Activated CD4-positive, alpha-beta memory T cell treated with anti-CD3 and anti-CD28 coated beads for 36 hours (primary cell): ENCODE measurements around the gene KAZN. TPM values are rescaled to one million over a fixed set of nuclear protein-coding genes. Genes with fewer than 3 reads are reported as not detected.

ENCODE experiments used
- CTCF ChIA-PET: fragments of 350-600 bp; sonication (Branson Sonifier 250); formaldehyde crosslinking; loops from one replicate; lab custom pipeline; 2021; ENCODE audit warnings: antibody characterized with exemption, inconsistent platforms; lab: Charles Lee
- POLR2A ChIA-PET: fragments of 350-600 bp; sonication (Branson Sonifier 250); formaldehyde crosslinking; loops from one replicate; lab custom pipeline; 2021; ENCODE audit warnings: antibody characterized with exemption; lab: Charles Lee
- DNase-seq: peaks from one replicate; pipeline ENCODE4 v3.0.0-alpha.2; 2020
- H3K27ac Mint-ChIP-seq: one replicate; pipeline ENCODE4 v1.8.0; 2021; ENCODE audit warnings: mixed read lengths
- H3K27me3 Mint-ChIP-seq: one replicate; pipeline ENCODE4 v1.8.0; 2021; ENCODE audit warnings: mixed read lengths
- H3K36me3 Mint-ChIP-seq: one replicate; pipeline ENCODE4 v1.8.0; 2021; ENCODE audit warnings: mixed read lengths
- H3K4me1 Mint-ChIP-seq: one replicate; pipeline ENCODE4 v1.8.0; 2021; ENCODE audit warnings: low read depth, mixed read lengths
- H3K4me3 Mint-ChIP-seq: one replicate; pipeline ENCODE4 v1.8.0; 2021; ENCODE audit warnings: mild to moderate bottlenecking, mixed read lengths
- H3K9me3 Mint-ChIP-seq: one replicate; pipeline ENCODE4 v1.8.0; 2021; ENCODE audit warnings: mixed read lengths
- intact Hi-C: fragments of 100-400 bp; cut with micrococcal nuclease; formaldehyde crosslinking; loops from one replicate; pipeline ENCODE4 v1.15.1; 2023
- total RNA-seq, 2 experiments: library from RNA; stranded (reverse); gene quantifications; one replicate each; pipeline ENCODE4 v1.2.3, GENCODE V29; 2021

The KAZN gene
- total RNA-seq, 2 experiments from 2014 or later = 0.31 to 0.33 TPM

DNA sequence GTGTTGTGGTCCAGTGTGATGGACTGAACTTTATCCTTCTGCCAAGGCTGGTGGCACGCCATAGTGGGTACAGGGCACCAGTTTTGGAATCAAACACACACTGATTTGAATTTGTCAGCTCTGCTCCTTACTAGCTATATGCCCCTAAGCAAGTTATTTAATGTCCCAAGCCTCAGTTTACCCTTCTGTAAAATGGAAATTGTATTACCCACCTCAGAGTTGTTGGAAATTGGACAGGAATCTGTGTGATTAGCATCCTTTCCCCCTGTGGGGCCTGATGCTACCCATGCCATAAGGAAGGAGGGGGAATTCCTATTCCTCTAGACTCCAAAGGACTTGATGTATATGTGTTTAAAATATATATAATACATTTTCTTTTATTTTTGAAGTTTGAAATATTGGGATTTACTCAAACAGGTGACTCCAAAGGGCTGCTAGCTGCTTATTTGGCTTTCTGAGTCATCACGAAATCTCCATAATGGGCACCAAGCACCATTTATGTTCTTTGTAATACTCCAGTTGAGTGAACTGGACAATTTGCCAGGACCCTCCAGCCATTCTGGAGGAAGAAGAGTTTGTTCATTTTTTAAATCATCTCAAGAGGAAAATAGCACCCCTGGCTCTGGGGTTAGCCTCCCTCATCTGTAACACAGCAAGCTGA is 330.5 kb downstream of the KAZN start:
- ChIA-PET POLR2A (no interaction called here), CTCF (no interaction called here)
- peaks cover 30% of the 10 kb centered on the region for H3K27me3 Mint-ChIP-seq
- H3K27ac Mint-ChIP-seq = no peak overlapping the region
- H3K9me3 Mint-ChIP-seq = no peaks in the 10 kb centered on the region
- intact Hi-C loops = no loop called here
- DNase-seq = no peak
- peaks cover 3% of the 10 kb centered on the region for H3K4me1 Mint-ChIP-seq
- H3K36me3 Mint-ChIP-seq = no peaks in the 10 kb centered on the region
- no peak overlapping the region for H3K4me3 Mint-ChIP-seq

DNA sequence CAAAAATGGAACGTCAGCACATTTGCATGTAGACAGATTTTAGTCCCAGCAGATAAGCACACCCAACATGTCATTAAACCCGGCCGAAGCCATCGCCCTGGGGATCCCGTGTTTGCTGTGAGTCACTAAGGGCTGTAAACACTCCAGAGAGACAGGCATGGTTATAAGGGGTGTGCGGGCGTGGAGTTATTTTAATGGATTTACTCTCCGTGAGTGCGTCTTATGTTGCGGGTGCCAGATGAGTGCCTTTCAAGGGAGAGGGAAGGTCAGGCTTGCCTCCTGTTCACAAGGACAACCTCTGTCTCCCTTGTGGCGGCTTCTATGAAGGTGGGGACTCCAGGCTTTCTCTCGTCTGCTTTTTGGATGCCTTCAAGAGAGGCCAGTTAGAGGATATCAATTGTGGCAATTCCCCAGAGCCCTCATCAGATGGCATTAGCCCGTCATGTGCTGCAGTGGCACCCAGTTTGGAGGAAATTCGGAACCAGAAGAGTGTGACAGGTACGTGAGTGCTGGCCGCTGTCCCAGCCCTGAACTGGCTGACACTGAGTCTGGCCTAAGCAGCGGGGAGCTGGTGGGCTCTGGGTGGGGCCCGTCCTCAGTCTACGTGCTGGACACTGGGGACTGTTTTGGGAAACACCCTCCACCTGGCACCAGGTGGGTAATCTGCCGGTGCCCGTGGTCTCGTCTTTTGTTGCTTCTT is 331.2 kb downstream of the KAZN start:
- Mint-ChIP-seq H3K4me1 (peaks cover 3% of the 10 kb centered on the region), H3K27me3 (peaks cover 30% of the 10 kb centered on the region), H3K27ac (no peak overlapping the region), H3K9me3 (no peaks in the 10 kb centered on the region), H3K36me3 (no peaks in the 10 kb centered on the region), H3K4me3 (no peak overlapping the region)
- intact Hi-C loops = no loop called here
- ChIA-PET POLR2A (no interaction called here), CTCF (no interaction called here)
- no peak for DNase-seq

DNA sequence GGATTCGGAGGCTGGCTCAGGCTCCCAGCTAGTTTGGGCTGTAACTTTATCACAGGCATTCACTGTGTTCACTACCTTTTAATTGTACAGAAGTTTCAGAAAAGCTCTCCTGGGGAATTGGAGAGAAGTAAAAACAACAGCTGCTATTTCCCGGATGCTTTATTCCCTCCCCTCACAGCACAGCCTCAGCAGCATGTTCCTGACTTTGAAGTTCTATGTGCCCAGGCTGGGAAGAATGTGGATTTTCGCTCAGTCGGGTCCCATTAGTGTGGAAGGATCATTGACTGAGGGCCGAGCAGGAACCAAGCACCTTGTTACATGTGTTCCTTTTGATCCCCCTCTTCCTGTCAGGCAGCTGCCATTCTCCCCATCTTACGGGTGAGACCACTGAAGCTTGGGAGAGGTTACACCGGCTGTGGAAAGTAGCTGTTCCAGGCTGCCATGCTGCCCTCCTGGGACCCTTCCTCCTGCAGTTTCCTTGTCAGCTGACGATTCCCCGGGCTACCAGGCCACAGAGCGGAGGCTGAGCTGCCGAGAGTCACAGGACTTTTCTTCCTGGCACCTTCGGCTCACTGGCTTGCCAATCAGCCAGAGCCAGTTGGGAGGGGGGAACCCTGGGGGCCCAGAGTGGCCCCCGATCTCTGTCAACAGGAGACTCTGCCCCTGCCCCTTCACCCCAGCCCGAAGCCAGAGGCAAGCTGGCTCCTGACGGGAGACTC is 331.9 kb downstream of the KAZN start:
- Mint-ChIP-seq H3K36me3 (no peaks in the 10 kb centered on the region), H3K27me3 (peaks cover 25% of the 10 kb centered on the region), H3K9me3 (no peaks in the 10 kb centered on the region), H3K4me1 (no peaks in the 10 kb centered on the region), H3K27ac (no peak overlapping the region), H3K4me3 (no peak overlapping the region)
- intact Hi-C loops = no loop called here
- ChIA-PET POLR2A (no interaction called here), CTCF (no interaction called here)
- DNase-seq = no peak

DNA sequence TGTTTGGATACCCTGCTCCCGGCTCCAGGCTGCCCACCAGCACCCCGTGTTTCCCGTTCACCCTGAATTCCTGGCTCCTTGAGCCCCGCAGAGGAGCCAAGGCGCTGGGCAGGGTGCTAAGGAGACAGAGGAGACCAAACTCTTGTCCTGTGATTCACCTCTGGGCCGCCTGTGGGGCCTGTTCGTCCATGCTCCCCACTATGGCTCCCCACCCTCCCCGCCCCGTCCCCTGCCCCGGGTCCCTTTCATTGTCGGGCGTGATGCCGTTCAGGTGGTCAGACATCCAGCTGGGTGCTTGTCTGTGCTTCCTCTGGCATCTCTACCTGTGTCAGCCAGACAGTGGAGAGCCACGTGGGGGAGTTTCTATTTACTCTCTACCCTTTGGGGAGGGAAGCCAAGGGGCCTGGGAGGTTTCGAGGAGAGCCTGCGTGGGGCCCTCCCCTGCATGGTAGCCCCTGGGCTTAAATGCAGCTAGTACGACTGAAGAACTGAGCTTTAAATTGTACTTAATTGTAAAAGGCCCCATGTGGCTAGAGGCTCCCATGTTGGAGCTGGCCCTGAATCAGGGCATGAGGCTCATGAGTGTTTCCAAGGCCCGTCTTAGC is 333.7 kb downstream of the KAZN start:
- Mint-ChIP-seq H3K36me3 (no peaks in the 10 kb centered on the region), H3K27me3 (peaks cover 9% of the 10 kb centered on the region), H3K4me1 (no peaks in the 10 kb centered on the region), H3K9me3 (no peaks in the 10 kb centered on the region), H3K27ac (no peak overlapping the region), H3K4me3 (no peak overlapping the region)
- ChIA-PET CTCF (no interaction called here), POLR2A (no interaction called here)
- intact Hi-C loops = no loop called here
- DNase-seq = no peak

DNA sequence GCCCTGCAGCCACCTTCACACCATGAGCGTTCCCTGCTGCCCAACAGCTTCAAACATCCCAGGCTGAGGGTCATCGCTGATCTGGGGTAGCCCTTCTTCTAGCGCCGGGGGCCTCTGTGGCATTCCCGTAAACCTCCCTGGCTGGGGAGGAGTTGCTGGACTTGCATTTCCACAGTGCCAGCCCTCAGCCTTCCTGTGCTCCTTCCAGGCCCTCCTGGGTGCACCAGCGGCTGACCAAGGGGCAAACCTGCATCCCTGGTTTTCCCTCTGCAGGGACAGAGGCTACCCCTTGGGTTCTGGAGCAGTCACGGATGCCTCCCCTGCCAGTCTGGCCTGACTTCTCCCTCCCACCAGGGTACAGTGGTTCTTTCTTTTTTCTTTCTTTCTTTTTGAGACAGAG is 336.4 kb downstream of the KAZN start:
- intact Hi-C loops = no loop called here
- no peak overlapping the region for H3K4me3 Mint-ChIP-seq
- no peaks in the 10 kb centered on the region for H3K4me1 Mint-ChIP-seq
- H3K9me3 Mint-ChIP-seq = no peaks in the 10 kb centered on the region
- H3K27me3 Mint-ChIP-seq = no peaks in the 10 kb centered on the region
- POLR2A ChIA-PET = no interaction called here
- no peak for DNase-seq
- CTCF ChIA-PET = no interaction called here
- H3K36me3 Mint-ChIP-seq = no peaks in the 10 kb centered on the region
- H3K27ac Mint-ChIP-seq = no peak overlapping the region

DNA sequence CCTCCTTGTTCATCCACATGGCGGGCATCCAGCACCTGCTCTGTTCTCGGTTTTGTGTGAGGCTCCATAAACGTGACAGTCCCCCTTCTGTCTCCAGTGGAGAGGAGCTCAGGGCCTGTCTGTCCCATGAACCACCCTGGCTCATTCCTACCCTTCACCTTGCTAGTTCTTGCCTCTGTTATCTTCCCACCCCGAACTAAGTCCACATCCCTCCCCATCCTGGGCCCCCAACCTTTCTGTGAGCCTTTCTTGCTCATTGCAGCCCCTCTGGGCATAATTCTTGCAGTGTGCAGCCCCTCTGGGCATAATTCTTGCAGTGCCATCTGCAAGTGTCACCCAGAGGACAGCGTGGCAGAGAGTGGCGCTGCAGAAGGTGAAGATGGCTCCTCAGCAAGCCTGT is 338.3 kb downstream of the KAZN start:
- no peaks in the 10 kb centered on the region for H3K4me1 Mint-ChIP-seq
- no peak overlapping the region for H3K4me3 Mint-ChIP-seq
- no peak overlapping the region for H3K27ac Mint-ChIP-seq
- H3K9me3 Mint-ChIP-seq = no peaks in the 10 kb centered on the region
- POLR2A ChIA-PET = no interaction called here
- no peaks in the 10 kb centered on the region for H3K36me3 Mint-ChIP-seq
- no peak for DNase-seq
- intact Hi-C loops = no loop called here
- CTCF ChIA-PET = no interaction called here
- no peaks in the 10 kb centered on the region for H3K27me3 Mint-ChIP-seq

DNA sequence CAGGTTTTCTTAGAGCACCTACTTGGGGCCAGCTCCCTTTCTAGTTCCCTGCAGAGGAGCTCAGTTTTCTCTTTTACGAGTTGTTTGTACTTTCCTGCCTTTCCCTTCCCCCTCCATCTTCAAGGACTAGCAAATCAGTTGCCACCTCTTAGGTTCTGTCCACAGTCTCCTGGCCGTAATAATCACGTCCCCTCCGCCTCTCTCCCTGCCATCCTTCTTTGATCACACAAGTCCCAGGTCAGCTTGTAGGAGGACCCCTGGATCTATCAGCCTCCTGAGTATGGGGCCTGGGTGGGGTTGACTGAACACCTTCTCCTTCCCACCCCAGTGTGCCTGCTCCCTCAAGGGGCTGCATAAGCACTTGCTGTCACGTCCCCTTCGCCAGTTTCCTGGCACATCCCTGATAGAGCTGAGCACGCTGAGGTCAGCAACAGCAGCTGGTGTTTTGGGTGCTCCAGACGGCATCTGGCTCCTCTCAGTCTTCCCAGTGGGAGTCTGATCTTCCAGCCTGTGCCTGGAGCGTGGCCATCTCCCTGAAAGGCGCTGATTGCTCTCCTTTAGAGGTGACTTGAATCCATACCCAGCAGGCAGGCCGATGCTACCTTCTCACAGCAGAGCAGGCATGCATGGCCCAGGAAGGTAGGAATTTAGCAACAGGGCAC is 338.9 kb downstream of the KAZN start:
- Mint-ChIP-seq H3K9me3 (no peaks in the 10 kb centered on the region), H3K36me3 (no peaks in the 10 kb centered on the region), H3K27ac (no peak overlapping the region), H3K27me3 (no peaks in the 10 kb centered on the region), H3K4me1 (no peaks in the 10 kb centered on the region), H3K4me3 (no peak overlapping the region)
- DNase-seq = no peak
- intact Hi-C loops = no loop called here
- ChIA-PET CTCF (interaction anchor here (0.6 kb wide), 1 partner anchor 1181 kb away, joined by 4 read pairs; no protein-coding TSS in a partner anchor), POLR2A (no interaction called here)

DNA sequence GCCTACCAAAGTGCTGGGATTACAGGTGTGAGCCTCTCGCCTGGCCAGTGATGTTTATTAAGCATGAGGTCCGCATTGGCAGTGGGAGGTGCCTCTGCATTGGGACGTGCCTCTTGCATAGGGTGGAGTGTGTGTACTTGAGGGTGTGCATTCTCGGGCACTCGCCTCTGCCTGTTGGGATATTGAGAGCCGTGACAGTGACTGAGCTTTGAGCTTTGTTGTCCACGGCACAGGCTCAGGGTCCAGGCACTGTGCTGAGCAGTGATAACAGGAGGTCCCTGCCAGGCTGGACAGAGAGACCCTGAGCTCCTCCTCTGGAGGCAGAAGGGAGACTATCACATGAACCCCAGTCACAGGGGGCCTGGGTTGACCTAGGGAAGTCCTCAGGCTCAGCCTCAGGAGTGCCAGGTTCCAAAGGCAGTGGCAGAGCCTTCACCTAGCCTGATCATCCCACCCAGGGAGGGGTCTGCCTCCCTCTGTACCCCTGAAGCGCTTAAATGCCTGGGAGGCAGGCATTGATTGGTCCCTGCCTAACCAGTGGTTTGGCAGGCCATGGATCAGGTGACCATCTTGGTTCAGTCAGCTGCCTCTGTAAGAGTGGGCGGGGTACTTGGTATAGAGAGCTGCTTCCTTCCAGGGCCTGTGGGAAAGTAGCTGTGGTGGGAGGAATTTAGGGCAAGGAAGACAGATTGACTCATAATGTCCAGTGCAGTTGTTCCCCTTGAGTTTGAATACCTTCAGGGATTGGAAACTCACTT is 341.2 kb downstream of the KAZN start:
- H3K36me3 Mint-ChIP-seq = no peaks in the 10 kb centered on the region
- ChIA-PET POLR2A (no interaction called here), CTCF (no interaction called here)
- H3K27me3 Mint-ChIP-seq = no peaks in the 10 kb centered on the region
- H3K27ac Mint-ChIP-seq = no peak overlapping the region
- DNase-seq = no peak
- H3K4me3 Mint-ChIP-seq = no peak overlapping the region
- no peaks in the 10 kb centered on the region for H3K4me1 Mint-ChIP-seq
- no peaks in the 10 kb centered on the region for H3K9me3 Mint-ChIP-seq
- intact Hi-C loops = no loop called here

DNA sequence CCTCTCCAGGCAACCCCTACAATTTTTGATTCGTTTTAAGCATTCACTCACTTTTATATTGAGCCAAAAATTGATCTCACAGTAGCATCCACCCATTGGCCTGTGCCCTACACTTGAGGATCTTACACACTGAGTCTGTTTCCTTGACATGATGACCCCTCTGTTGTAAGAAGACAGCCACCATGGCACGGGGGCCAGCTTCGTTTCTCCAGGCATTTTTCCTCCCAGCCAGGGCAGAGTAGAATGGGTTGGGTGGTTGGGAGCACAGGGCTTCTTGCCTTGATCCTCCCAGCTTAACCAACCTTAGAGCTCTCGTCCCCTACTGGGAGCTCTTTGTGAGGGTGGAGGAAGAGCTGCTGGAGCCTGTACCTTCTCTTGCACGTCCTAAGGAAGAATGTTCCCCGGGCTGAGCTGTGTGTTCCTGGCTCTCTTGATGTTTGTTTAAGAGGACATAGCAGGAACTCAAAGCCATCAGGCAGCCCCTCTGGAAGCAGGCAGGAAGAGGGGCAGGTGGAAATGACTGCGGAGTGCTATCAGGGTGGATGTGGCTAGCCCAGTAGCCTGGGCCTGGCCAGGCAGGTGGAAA is 341.9 kb downstream of the KAZN start:
- H3K27me3 Mint-ChIP-seq = no peaks in the 10 kb centered on the region
- CTCF ChIA-PET = no interaction called here
- no peak for DNase-seq
- no peaks in the 10 kb centered on the region for H3K4me1 Mint-ChIP-seq
- H3K27ac Mint-ChIP-seq = no peak overlapping the region
- no peak overlapping the region for H3K4me3 Mint-ChIP-seq
- POLR2A ChIA-PET = no interaction called here
- intact Hi-C loops = no loop called here
- no peaks in the 10 kb centered on the region for H3K36me3 Mint-ChIP-seq
- H3K9me3 Mint-ChIP-seq = no peaks in the 10 kb centered on the region

DNA sequence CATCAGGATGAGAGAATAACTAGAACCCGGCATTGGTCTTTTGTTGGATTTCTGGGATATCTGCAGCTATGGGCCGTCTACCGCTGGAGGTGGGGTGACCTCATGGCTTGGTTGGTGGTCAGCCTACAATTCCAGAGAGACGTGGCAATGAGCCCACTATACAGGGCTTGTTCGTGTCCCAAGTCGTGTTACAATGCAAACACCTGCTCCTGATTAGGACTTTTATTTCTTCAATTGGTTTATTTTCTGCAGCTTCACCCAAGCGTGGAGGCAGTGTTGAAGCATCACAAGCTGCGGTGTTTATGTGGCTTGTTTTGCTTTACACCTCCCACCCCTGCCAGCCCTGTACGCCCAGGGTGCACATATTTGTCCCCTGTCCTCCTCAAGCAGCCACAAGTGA is 343.4 kb downstream of the KAZN start:
- CTCF ChIA-PET = no interaction called here
- intact Hi-C loops = no loop called here
- no peak for DNase-seq

DNA sequence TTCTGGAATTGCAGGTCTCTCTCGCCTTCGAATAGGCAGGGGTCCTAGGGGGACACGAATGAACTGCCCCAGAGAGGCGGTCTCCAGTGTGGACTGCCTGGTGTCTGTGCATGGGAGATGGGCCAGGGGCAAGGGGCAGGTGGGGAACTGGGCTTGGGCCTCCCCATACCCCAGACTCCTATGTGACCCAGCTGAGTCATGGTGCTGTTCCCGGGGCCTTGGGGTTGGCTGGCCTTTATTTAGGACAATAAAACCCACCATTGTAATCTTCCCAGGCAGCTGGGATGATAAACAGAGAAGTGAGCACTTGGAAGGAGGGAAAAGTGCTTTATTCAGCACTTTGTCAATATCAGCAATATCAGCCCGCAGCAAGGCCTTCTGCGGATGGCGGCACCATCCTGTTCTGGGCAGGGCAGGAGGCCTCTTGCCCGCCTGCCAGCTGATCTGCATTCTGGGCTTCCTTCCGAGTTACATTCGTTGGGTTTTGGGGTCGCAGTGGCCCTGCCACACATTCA is 346.0 kb downstream of the KAZN start:
- Mint-ChIP-seq H3K9me3 (no peaks in the 10 kb centered on the region), H3K4me3 (no peak overlapping the region), H3K27ac (no peak overlapping the region), H3K4me1 (no peaks in the 10 kb centered on the region), H3K36me3 (no peaks in the 10 kb centered on the region), H3K27me3 (no peaks in the 10 kb centered on the region)
- intact Hi-C loops = no loop called here
- POLR2A ChIA-PET = no interaction called here
- DNase-seq = no peak
- CTCF ChIA-PET = no interaction called here

More for the DNA sequence above, 343.4 kb downstream of the KAZN start:
- POLR2A ChIA-PET = no interaction called here
- Mint-ChIP-seq H3K27ac (no peak overlapping the region), H3K4me1 (no peaks in the 10 kb centered on the region), H3K36me3 (no peaks in the 10 kb centered on the region), H3K27me3 (no peaks in the 10 kb centered on the region), H3K9me3 (no peaks in the 10 kb centered on the region), H3K4me3 (no peak overlapping the region)
